ENCODE measurements around the gene CYB5R3.
"Not testable (repeated sequence)": the region's sequence is repeated elsewhere in the genome, so short reads cannot be mapped to it uniquely, and the experiment has no call there.

Gene CYB5R3

DNA sequence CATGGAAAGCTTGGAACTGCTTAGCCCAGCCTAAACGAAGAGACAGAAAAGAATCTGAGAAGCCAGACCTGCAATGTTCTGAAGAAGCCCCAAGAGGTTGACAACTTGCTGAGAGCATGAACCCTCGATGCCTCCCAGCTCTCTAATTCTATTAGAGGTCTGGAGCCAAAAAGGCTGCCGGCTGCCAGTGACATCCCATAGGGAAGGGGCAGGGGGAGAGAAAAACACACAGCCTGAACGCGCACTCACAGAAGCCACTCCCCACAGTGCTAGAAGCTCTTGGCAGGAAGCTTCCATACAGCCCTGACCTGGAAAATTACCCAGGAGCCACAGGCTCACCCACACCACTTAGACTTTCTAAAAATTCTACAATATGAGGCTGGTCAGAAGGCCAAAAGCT, 52.9 kb downstream of the CYB5R3 start:
- DNase-seq = no peak

DNA sequence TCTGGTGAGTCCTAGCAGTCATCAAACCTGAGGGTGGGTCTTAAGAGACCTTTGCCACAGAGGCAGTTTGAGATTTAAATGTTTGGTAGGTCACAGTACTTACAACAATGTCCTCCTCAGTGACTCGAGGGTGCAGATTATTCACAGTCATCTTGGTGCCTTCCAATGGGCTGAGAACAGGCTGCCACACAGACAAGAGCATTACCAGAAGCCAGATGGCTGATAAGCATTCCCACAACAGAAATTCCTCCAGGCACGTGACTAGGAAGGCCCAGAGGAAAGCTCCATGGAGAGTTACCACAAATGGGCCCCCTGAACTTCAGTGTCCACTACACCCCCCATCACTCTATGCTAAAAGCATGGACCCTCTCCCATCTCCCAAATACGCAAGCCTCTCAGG, 53.8 kb downstream of the CYB5R3 start:
- no peak for DNase-seq

DNA sequence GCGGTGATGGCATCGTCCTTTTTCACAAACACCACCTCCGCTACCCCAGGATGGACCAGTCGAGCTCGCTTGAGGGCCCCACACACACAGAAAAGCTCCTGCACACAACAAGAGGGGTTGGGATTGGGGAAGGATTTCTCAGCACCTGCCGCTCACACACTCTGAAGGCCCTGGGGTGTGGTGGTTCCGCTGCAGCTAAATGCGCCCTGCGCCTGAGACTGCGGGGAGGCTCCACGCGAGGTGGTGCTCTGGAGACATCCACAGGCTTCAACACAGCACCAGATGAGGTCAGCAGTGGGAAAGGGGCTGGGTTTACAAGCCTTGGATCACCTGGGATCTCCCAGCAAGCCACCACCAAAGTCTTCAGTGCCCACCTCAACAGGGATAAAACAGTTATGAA, 57.2 kb downstream of the CYB5R3 start:
- DNase-seq = no peak

DNA sequence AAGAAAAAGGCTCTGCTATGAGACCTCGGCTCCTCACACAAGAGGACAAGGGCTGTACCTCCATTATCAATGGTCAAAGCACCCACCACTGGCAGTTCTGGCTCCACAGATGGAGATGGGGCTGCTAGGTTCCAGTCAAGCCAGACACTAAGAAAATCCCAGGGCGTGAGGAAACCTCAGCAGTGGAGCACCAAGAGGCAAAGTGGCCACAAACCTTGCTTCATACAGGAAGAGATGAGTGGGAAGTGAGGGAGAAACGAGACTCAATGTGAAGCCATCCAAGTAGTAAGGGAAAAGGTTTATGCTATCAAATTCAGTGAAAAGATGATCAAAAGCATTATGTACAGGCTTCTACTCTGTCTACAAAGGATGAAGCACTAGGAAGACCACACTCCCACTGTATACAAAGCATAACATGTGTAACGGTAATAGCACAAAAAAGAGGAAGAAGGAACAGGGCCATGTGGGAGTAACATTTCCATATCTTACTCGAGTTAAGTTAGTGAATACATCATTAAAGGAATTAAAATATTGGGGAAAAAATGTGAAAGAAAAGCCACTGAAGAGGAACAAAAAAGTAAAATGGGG, 61.5 kb downstream of the CYB5R3 start:
- DNase-seq = no peak

DNA sequence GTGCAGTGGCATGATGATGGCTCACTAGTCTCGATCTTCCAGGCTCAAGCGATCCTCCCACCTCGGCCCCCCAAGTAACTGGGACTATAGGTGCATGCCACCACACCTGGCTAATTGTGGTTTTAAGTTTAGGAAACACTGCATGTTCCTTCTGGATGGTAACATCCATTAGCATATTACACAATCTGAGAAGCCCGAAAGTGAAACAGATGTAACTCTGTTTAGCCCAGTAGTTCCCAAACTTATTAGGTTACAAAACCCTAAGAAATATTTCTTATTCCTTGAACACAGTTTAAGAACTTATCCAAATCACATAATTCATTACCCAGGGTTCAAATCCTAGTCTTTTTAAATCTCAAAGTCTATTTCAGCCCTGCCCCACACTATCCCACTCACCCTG, 62.8 kb downstream of the CYB5R3 start:
- DNase-seq = no peak

DNA sequence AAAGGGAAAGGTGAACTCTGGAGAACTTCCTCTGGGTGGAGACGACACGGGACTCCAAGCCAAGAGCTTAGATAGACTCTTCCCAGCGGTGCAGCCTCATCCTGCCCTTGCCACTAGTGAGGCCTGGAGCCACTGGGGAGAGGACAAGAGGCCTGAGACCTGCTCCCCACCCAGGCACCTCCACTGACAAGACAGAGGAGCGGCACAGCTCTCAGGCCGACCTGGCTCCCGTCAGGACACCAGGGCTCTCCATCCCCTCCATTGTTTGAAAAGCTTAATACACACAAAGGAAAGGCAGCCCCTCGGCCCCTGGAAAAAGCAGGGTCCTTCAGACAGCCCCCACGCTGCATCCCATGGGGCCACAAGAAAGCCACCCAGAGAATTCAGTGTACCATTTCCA, 64.1 kb downstream of the CYB5R3 start:
- no peak for DNase-seq

DNA sequence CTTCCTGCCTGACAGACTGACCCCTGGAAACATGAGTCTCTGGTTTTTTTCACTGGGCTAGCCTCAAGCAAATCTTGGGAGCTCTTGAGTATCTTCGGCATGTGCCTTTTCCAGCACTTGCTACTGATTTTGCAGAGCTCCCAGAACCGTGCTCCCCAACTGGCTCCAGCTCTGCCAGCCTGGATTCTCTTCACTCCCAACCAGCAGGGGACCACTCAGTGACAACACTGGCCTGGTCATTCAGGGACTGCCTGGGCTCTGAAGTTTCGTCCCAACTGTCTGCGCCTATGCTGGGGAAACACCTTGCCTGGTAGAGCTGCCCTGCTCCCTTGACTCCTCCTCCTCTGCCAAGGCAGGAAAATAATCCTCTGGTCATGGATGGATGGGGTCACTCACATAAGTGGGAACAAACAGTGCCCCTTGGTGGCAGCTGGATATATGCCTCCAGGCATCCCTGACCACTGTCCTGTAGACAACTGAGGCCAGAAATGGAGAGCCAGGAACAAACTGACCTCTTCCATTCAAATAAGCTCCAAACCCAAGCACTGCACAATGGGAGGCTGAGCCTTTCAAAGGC, 64.7 kb downstream of the CYB5R3 start:
- DNase-seq = no peak

DNA sequence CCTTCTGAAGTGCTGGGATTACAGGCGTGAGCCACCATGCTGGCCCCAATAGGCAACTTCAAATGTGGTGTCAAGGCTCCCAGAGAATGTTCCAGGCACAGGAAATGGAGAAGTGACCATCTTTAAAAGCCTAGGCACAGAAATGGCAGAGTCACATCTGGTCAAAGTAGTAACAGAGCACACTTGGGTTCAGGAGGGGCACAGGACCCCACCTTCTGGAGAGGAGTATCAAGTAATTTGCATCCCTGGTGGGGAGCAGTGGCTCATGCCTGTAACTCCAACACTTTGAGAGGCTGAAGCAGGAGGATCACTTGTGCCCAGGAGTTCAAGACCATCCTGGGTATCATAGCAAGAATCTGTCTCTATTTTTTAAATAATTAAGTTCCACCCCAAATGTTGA, 66.2 kb downstream of the CYB5R3 start:
- no peak for DNase-seq

DNA sequence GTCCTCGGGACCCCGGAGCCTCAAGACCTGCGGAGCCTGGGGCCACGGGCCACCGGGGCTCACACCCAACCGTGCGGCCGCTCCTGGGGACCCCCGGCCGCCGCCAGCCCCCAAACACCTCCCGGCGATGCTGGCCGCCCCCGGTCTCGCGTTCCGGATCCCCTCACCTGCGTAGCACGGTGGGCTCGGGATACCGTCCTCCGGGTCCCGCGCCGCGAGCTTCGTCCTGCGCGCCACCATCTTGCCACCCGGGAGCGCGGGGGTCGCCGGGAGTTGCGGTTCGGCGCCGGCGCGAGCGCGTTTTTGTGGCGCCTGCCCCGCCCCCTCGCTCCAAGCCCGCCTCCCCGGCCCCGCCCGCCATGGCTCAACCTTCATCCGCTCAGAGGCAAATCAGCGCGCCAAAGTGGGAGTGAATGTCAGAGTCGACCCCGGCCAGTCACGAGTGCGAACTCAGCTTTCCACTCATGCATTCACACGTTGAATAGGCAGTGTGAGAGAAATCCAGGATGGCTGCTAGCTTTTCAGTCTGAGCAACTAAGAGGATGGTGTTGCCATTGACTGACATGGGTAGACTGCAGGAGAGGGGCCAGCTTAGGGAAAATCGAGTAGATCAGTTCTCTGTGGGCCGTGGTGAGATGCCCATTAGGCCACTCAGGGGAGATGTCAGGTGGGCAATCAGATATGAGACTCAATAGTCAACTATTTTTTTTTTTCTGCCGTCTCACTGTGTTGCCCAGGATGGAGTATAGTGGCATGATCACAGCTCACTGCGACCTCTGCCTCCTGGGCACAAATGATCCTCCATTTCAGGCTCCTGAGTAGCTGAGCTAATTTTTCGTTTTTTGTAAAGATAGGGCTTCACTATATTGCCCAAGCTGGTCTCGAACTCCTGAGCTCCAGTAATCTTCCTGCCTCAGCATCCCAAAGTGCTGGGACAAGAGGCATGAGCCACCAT, 67.2 kb downstream of the CYB5R3 start:
- peak; percentile 59 for DNase-seq

DNA sequence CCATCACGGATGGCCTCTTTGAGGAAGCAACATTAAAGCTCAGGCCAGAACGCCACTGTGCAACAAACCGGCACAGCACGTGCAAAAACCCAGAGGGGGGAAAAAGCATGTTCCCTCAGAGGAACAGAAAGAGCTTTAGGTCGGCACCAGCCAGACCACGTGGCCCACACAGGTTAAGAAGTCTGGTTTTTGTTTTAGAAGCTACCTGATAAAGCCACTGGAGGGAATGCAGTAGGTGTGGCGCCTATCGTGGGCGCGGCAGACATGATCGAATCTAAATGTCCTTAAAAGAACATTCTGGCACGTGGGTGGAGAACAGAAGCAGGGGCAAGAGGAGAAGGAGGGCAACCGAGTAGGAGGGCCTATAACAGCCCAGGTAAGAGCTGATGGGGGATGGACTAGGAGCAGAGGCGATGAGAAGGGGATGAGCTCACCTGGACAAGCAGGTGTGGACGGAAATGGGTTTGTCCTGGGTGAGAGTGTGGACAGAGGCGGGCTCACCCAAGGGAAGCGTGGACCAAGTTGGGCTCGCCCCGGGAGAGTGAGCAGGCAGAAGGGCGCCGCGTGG, 67.9 kb downstream of the CYB5R3 start:
- not testable (repeated sequence) for DNase-seq

DNA sequence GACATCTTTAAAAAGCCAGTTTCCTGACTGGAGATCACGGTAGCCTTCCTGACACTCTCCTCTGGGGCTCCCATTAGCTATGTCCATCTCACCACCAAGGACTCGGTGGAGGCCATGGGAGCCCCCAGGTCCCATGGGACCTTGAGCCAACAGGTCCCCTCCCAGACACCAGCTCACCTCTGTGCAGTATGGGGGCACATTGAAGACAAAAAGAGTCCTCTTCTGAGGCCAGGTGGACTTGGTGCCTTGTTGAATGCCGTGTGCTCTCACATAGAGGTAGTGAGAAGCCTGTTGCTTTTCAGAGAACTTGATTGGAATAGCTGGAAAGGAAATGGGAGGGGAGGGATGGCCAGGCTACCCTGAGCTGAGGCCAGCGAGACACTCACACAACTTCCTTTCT, 69.2 kb downstream of the CYB5R3 start:
- not testable (repeated sequence) for DNase-seq

DNA sequence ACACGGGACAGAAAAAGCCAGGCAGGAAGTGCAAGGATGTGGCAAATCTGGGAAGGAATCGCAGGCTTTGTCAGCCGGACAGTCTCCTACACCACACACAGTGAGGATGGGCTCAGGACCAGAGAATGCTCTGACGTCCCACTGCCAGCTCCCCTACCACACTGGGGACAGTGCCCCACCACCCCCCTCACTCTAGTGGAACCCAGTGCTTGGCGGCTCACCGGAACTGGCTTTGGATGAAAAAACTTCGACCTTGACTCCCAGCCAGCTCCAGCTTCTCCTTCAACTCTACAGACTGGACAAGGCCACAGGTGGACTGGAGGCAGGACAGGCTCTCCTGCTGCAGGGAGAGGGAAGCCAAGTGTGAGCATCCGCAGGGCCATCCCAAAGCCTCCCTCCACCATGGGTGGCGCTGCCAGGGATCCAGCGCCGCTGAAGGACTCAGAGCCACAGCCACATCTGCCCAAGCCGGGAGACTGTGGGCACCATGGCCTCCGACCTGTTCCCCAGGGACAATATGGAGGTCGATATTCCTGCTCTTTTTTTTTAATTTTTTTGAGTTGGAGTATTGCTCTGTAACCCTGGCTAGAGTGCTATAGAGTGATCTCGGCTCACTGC, 71.5 kb downstream of the CYB5R3 start:
- DNase-seq = no peak

DNA sequence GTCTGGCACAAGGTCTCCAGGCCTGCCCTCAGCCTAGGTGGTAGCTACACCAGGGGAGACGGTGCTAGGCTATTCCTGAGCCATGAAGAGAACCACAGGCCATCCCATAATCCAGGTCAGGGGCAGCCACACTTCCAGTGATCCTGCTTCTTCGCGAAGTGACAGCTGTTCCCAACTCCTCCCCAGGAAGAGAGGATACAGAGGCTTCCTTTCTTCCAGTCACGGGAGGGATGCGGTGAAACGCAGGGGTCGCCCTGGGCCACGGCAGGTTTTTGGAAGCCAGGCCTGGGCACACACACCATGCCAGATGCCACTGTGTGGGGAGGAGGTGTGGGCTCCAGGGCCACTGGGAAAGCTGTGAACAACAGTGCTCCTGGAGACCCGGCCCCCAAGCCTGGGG, 72.1 kb downstream of the CYB5R3 start:
- DNase-seq = not testable (repeated sequence)

DNA sequence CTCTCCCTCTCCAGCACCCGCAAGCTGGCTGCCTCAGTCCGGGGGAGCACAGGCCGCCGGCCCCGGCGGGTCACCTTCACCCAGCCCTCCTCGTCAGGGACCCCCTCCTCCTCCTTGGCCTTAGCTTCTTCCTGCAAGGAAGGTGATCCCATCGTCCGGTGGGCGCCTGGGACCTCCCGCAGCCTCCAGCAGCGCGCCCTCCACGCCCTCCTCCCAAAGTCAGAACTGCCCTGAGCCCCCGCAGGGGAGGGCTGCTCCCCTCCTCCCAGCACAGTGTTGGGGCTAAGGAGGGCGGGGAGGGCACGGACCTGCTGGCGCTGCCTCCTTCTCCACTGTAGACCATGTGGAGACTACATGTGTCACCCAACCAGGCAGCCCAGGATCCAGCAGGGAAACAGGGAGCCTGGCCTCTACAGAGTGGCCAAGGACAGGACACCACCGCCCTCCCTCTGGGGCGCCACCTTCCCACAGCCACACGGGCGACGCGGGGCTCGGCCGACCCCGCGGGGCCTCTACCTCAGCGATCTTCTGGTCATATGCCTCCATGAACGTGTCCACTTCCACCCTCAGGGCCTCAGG, 73.1 kb downstream of the CYB5R3 start:
- not testable (repeated sequence) for DNase-seq

DNA sequence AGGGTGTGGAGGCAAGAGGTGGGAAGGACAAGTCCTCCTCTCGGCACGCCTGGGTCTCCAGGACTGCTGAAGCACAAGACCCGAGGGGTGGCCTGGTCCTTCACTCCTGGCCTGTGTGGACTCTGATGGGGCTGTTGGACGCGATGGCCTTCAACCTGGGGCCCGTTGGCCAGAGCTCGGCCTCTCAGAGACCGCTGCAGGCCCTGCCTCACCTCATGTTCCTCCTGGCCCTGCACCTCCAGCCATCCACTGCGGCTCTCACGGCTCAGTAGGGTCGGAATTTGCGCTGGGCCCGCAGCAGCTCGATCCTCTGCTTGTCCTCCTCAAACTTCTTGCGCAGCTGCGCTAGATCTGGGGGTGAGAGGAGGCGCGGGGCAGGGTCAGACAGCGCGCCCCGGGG, 74.7 kb downstream of the CYB5R3 start:
- not testable (repeated sequence) for DNase-seq

DNA sequence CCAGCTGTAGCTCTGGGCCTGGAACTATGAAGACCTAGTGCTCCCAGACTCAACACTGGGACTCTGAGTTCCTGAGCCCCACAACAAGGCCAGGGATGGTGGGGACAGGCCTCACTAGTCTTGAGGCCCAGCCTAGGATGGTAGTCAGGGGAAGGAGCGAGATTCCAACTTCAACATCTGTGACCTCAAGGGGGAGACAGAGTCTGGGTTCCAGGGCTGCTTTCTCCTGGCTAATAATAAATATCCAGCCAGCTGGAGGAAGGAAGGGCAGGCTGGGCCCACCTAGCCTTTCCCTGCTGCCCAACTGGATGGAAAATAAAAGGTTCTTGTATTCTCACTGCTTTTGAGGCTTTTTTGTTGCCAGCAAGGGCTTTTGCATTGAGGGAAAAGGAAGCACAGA, 75.1 kb downstream of the CYB5R3 start:
- DNase-seq = not testable (repeated sequence)

DNA sequence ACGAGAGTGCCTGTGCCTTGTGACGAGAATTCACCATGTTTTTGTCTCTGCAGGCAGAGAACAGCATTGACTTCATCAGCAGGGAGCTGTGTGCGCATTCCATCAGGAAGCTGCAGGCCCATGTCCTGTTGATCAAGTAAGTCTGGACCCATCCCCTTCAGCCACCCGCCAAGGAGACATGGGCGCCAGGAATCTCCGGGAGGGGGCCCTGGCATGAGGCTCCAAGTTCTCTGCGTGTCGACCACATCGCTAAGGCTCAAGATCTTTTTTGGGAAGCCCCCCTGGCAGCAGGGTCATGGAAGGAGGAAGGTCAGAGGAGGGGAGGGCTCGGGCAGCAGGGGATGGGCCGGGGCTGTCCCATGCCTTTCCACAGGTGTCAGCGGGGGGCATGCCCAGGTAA, 78.1 kb downstream of the CYB5R3 start:
- not testable (repeated sequence) for DNase-seq

DNA sequence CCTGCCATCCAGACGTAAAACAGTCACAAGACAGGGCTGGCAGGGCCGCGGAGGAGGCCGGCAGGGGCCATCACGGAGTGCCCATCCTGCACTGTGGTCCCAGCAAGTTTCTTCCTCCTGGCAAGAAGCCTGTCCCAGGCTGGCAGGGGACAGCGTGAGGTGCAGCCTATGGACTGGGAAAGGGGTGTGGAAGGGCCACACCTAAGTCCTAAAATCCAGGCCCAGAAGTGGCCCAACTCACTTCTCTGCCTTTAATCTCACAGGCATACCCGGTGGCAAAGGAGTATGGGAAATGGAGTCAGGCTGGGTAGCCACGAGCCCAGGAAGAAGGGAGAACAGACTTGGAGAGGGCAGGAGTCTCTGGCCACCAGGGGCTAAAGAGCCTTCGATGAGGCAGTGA, 78.6 kb downstream of the CYB5R3 start:
- DNase-seq = not testable (repeated sequence)

DNA sequence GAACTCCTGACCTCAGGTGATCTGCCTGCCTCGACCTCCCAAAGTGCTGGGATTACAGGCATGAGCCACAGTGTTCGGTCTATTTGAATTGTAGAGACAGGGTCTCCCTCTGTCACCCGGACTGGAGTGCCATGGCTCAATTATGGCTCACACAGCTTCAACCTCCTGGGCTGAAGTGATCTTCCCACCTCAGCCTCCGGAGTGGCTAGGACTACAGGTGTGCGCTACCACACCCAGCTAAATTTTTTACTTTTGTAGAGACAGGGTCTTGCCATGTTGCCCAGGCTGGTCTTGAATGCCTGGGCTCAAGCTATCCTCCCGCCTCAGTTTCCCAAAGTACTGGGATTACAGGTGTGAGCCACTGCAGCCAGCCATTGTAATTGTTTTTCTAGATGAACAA, 81.2 kb downstream of the CYB5R3 start:
- not testable (repeated sequence) for DNase-seq

Data from HCEC 1CT (cell line).